Body of pancreas (tissue), 4 donors: ENCODE data around the gene MUC5B. TPM values are rescaled to one million over a fixed set of nuclear protein-coding genes. Genes with fewer than 3 reads are reported as not detected.

Experiments used
- ATAC-seq: fragments of 150-250 bp; one replicate; pipeline ENCODE4 v1.9.1; 2016
- DNase-seq, 4 donors: peaks; one replicate each; pipeline ENCODE4 v3.0.0-alpha.2; 2019
- H3K27ac ChIP-seq, 4 donors: fragments of 200-600 bp; sonication (generic); 1 replicate in 3 of 4; 2 replicates in 1 of 4; pipeline versions ENCODE4 v1.5.1 to v1.6.1; 2016 to 2019; ENCODE audit warnings: mild to moderate bottlenecking in 1 of 4, mixed read lengths in 1 of 4, moderate library complexity in 1 of 4
- H3K27me3 ChIP-seq, 2 donors: fragments of 200-600 bp; sonication (generic); one replicate each; pipeline ENCODE4 v1.6.0; 2016; ENCODE audit warnings: mild to moderate bottlenecking in 1 of 2
- H3K36me3 ChIP-seq, 2 donors: fragments of 200-600 bp; sonication (generic); replicated peaks in 1 of 2; 2 replicates each; pipeline ENCODE4 v1.5.1; 2016; ENCODE audit warnings: low read depth in 2 of 2; ENCODE audit not compliant: insufficient read depth in 1 of 2
- H3K4me1 ChIP-seq: fragments of 200-600 bp; sonication (generic); one replicate; pipeline ENCODE4 v1.6.0; 2016
- H3K4me3 ChIP-seq, 2 donors: fragments of 200-600 bp; sonication (generic); 1 replicate in 1 of 2; 2 replicates in 1 of 2; pipeline ENCODE4 v1.5.1; 2016 to 2019
- H3K9me3 ChIP-seq, 3 donors: fragments of 200-600 bp; sonication (generic); 1 replicate in 2 of 3; 2 replicates in 1 of 3; pipeline ENCODE4 v1.5.1; 2016
- POLR2A ChIP-seq, 3 donors: fragments of 450-650 bp; IDR thresholded peaks; one replicate each; pipeline ENCODE4 v1.6.1; 2016; ENCODE audit warnings: antibody characterized with exemption in 3 of 3, mild to moderate bottlenecking in 2 of 3
- WGBS, 2 donors: methylation state at CpG; one replicate each; pipeline ENCODE4 v1.1.5; 2017; 5-methylcytosine and 5-hydroxymethylcytosine counted together
- intact Hi-C: fragments of 100-400 bp; cut with DNase I; formaldehyde crosslinking; loops from one replicate; pipeline ENCODE4 v1.15.1; 2023
- total RNA-seq, 2 donors: library from RNA; depleted of rRNA; stranded (reverse); fragments of >200 nt; gene quantifications; one replicate each; pipeline ENCODE4 v1.1.0, GENCODE V29; 2016
- TF ChIP-seq, protein P1 (sequence below), 7 experiments: fragments of 450-650 bp in 4 of 7; fragments of 200-600 bp in 3 of 7; sonication (generic) in 3 of 7; IDR thresholded peaks; one replicate each; pipeline ENCODE4 v1.5.1; 2016 to 2019; ENCODE audit warnings: antibody characterized with exemption in 7 of 7

The MUC5B gene
- total RNA-seq, 2 donors from 2014 or later, result 4.6 to 11.4 TPM

DNA sequence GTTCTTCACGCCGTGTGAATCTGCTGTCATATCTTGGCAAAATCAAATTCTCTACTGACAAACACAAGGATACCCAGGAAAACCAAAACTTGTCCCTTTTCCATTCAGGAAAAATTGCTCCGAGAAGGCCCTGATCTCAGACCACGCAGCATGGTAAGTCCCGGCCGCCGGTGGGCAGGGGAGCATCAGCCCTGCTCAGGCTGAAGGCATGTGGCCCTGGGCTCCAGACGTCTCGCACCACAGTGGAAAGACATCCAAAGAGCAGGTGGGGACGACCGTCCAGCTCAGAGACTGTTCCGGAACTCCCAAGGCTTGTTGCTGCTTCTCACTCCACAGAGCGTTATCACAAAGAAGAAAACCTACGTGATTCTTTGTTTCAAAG lies 56.8 kb downstream of the MUC5B start:
- ATAC-seq (no peak), DNase-seq (no peak)
- peaks cover 12 to 28% of the 10 kb centered on the region in 2 donors for H3K36me3 ChIP-seq
- no peak overlapping the region for H3K4me3 ChIP-seq
- H3K4me1 ChIP-seq, result no peaks in the 10 kb centered on the region
- H3K27ac ChIP-seq, result no peak overlapping the region
- no peaks in the 10 kb centered on the region for H3K9me3 ChIP-seq
- H3K27me3 ChIP-seq, result no peaks in the 10 kb centered on the region
- intact Hi-C loops, result no loop called here
- 92 to 95% methylated on average over 8 to 14 of the region's 14 CpGs for WGBS, 2 donors
- TF ChIP-seq, protein P1, sequence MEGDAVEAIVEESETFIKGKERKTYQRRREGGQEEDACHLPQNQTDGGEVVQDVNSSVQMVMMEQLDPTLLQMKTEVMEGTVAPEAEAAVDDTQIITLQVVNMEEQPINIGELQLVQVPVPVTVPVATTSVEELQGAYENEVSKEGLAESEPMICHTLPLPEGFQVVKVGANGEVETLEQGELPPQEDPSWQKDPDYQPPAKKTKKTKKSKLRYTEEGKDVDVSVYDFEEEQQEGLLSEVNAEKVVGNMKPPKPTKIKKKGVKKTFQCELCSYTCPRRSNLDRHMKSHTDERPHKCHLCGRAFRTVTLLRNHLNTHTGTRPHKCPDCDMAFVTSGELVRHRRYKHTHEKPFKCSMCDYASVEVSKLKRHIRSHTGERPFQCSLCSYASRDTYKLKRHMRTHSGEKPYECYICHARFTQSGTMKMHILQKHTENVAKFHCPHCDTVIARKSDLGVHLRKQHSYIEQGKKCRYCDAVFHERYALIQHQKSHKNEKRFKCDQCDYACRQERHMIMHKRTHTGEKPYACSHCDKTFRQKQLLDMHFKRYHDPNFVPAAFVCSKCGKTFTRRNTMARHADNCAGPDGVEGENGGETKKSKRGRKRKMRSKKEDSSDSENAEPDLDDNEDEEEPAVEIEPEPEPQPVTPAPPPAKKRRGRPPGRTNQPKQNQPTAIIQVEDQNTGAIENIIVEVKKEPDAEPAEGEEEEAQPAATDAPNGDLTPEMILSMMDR (IDR thresholded peaks at IDR 0.05), result no peak
- TF ChIP-seq POLR2A (IDR thresholded peaks at IDR 0.05), result no peak

DNA sequence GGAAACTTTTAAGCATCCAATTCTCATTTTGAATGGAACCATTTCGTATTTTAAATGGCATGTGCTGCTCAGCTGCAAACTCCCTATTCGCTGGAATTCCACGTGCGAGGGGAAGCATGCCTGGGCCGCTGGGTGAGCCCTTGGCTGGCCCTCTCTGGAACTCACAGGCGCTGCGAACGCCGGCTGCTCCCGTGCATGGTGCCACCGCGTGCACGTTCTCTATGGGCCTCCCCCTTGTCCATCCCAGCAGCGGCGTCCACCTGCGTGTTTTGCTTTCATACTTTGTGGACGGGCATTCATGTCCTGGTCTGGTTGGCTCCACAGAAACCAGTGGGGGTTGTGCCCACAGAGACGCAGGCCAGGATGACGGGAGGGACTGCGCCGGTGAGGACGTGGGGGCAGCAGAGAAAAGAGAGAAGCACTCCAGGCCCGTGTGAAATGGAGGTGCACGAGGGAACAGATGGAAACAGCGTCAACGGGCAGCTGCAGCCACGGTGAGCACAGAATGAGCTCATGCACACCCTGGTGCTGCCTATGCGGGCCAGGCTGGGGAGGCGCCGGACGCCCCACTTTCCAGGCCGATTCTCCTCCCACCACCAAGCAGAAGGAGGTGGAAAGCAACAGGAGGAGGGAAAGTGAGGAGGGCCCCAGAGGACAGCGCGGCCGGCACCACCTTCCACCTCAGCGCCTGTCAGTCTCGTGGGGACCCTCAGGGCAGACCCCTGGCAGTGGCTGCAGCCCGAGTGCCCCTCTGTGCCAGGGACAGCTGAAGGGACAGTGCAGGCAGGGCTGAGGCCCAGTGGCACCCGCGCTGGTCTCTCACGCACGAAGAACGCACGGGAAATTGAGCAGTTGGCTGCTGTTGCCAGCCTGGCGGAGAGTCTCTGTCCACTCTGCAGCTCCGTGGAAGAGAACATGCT lies 57.5 kb downstream of the MUC5B start:
- no peak overlapping the region for H3K27ac ChIP-seq
- H3K4me1 ChIP-seq, result no peaks in the 10 kb centered on the region
- H3K4me3 ChIP-seq, result no peak overlapping the region
- intact Hi-C loops, result no loop called here
- DNase-seq (no peak), ATAC-seq (no peak)
- H3K9me3 ChIP-seq, result no peaks in the 10 kb centered on the region
- 90 to 95% methylated on average over 38 to 43 of the region's 46 CpGs for WGBS, 2 donors
- H3K36me3 ChIP-seq, result peaks cover 12 to 35% of the 10 kb centered on the region in 2 donors
- H3K27me3 ChIP-seq, result no peaks in the 10 kb centered on the region
- TF ChIP-seq POLR2A (IDR thresholded peaks at IDR 0.05), result no peak
- TF ChIP-seq, protein P1 (IDR thresholded peaks at IDR 0.05), result no peak

DNA sequence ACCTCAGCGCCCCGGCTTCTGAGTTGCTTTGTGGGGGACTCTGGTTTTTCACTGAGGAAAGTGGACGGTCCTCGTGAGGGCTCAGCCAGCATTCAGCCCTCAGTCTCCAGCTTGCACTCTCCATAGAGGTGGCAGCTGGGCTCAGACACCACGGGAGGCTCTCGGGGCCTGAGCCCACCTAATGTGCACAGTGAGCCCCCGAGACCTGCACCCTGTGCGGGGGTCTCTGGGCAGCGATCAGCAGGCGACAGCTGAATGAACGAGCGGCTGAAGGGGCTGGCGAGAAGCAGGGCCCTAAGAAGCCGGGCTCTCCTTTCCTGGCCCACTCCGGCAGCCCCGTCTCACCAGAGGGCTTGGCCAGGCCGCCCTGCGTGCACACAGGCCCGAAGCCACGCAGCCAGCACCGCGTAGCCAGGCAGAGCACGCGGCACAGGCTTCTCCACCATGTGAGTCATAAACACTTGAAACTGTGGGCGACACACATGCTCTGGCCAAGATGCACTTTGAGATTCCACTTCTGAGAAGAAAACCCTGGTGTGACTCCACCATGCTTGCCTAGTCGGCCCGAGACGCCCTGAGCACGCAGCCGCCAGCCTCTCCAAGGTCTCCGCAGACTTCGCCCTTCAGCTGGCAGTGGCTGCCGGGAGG lies 58.6 kb downstream of the MUC5B start:
- Histone ChIP-seq H3K4me1 (no peaks in the 10 kb centered on the region), H3K4me3 (no peak overlapping the region), H3K36me3 (peaks cover 9 to 39% of the 10 kb centered on the region in 2 donors), H3K27me3 (no peaks in the 10 kb centered on the region), H3K9me3 (no peaks in the 10 kb centered on the region), H3K27ac (peak overlapping the region in 1 of 4 donors; percentile 5)
- DNase-seq (no peak), ATAC-seq (no peak)
- WGBS, 2 donors, result 85 to 86% methylated on average over 20 to 33 of the region's 33 CpGs
- TF ChIP-seq POLR2A (IDR thresholded peaks at IDR 0.05), result no peak
- TF ChIP-seq, protein P1 (IDR thresholded peaks at IDR 0.05), result no peak
- intact Hi-C loops, result no loop called here

DNA sequence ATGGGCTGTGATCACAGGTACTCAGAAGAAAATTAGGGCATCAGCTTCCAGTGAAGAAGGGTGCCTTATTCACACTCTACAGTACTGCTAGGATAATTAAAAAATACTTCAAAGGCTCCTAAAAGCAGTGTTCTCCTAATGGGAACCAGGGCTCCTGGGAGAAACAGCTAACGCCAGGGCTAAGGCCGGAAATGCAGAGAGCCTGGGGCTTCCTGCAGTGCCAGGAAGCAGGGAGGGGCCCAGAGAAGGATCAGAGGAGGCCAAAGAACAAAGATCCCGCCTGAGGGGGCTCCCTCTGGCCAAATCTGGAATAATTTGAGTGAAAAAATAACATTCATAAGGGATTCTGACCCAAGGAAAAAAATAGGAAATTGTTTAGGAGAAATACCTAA lies 59.1 kb downstream of the MUC5B start:
- no peaks in the 10 kb centered on the region for H3K4me1 ChIP-seq
- DNase-seq, result no peak
- no peak overlapping the region for H3K4me3 ChIP-seq
- intact Hi-C loops, result no loop called here
- H3K9me3 ChIP-seq, result no peaks in the 10 kb centered on the region
- WGBS, 2 donors, result 70 to 80% methylated on average over 3 of the region's 3 CpGs
- peaks cover 5 to 38% of the 10 kb centered on the region in 2 donors for H3K36me3 ChIP-seq
- no peaks in the 10 kb centered on the region for H3K27me3 ChIP-seq
- TF ChIP-seq POLR2A (IDR thresholded peaks at IDR 0.05), result no peak
- TF ChIP-seq, protein P1 (IDR thresholded peaks at IDR 0.05), result no peak
- ATAC-seq, result no peak
- H3K27ac ChIP-seq, result peak overlapping the region in 1 of 4 donors; percentile 5
